ENCODE data around the gene SLC4A1AP. TPM values are rescaled to one million over a fixed set of nuclear protein-coding genes. Genes with fewer than 3 reads are reported as not detected.
A peak's percentile ranks its signal among the peaks of the same experiment; 100 is the strongest.

The SLC4A1AP gene
- total and polyA plus RNA-seq, 2 of the 13 experiments (the other 11 are each of a cell fraction or from before 2014, with no cell fraction given), result 15.3 to 44.6 TPM

- TF ChIP-seq, protein P1, sequence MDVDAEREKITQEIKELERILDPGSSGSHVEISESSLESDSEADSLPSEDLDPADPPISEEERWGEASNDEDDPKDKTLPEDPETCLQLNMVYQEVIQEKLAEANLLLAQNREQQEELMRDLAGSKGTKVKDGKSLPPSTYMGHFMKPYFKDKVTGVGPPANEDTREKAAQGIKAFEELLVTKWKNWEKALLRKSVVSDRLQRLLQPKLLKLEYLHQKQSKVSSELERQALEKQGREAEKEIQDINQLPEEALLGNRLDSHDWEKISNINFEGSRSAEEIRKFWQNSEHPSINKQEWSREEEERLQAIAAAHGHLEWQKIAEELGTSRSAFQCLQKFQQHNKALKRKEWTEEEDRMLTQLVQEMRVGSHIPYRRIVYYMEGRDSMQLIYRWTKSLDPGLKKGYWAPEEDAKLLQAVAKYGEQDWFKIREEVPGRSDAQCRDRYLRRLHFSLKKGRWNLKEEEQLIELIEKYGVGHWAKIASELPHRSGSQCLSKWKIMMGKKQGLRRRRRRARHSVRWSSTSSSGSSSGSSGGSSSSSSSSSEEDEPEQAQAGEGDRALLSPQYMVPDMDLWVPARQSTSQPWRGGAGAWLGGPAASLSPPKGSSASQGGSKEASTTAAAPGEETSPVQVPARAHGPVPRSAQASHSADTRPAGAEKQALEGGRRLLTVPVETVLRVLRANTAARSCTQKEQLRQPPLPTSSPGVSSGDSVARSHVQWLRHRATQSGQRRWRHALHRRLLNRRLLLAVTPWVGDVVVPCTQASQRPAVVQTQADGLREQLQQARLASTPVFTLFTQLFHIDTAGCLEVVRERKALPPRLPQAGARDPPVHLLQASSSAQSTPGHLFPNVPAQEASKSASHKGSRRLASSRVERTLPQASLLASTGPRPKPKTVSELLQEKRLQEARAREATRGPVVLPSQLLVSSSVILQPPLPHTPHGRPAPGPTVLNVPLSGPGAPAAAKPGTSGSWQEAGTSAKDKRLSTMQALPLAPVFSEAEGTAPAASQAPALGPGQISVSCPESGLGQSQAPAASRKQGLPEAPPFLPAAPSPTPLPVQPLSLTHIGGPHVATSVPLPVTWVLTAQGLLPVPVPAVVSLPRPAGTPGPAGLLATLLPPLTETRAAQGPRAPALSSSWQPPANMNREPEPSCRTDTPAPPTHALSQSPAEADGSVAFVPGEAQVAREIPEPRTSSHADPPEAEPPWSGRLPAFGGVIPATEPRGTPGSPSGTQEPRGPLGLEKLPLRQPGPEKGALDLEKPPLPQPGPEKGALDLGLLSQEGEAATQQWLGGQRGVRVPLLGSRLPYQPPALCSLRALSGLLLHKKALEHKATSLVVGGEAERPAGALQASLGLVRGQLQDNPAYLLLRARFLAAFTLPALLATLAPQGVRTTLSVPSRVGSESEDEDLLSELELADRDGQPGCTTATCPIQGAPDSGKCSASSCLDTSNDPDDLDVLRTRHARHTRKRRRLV (CRISPR knock-in tag; IDR thresholded peaks at IDR 0.05), result no peak
- TF ChIP-seq RFXANK (CRISPR knock-in tag; IDR thresholded peaks at IDR 0.05), result no peak
- peak; percentile 91 for TF ChIP-seq ZNF772 (CRISPR knock-in tag; IDR thresholded peaks at IDR 0.05)
- no peak for TF ChIP-seq FOSL1 (CRISPR knock-in tag; IDR thresholded peaks at IDR 0.05; ENCODE audit: borderline replicate concordance)
- TF ChIP-seq TEAD3 (CRISPR knock-in tag; optimal IDR thresholded peaks at IDR 0.05; ENCODE audit: borderline replicate concordance), result peak; percentile 78
- peak; percentile 31; the same call in 1 of the 2 replicates for TF ChIP-seq ZFP1 (CRISPR knock-in tag; IDR thresholded peaks at IDR 0.05)
- TF ChIP-seq GTF3A (CRISPR knock-in tag; conservative IDR thresholded peaks at IDR 0.05), result no peak
- no peak for TF ChIP-seq ZNF570 (CRISPR knock-in tag; IDR thresholded peaks at IDR 0.05; ENCODE audit: borderline replicate concordance)
- peak; percentile 88; the same call in 1 of the 2 replicates for TF ChIP-seq IRF2 (CRISPR knock-in tag; IDR thresholded peaks at IDR 0.05)
- TF ChIP-seq ZEB1 (IDR thresholded peaks at IDR 0.05; ENCODE audit: insufficient replicate concordance, low read depth), result peak; percentile 50
- no peak for TF ChIP-seq POLR2AphosphoS2 (IDR thresholded peaks at IDR 0.05; ENCODE audit: low read depth, low read length)
- 0 out of 2 replicates have a peak, but pooled peaks have one; percentile 31 for TF ChIP-seq PRMT3 (CRISPR knock-in tag; IDR thresholded peaks at IDR 0.05; ENCODE audit: borderline replicate concordance, low read depth)
- TF ChIP-seq, protein P2, sequence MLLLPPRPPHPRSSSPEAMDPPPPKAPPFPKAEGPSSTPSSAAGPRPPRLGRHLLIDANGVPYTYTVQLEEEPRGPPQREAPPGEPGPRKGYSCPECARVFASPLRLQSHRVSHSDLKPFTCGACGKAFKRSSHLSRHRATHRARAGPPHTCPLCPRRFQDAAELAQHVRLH (CRISPR knock-in tag; IDR thresholded peaks at IDR 0.05; ENCODE audit: borderline replicate concordance, low read depth), result peak; percentile 93
- peak; percentile 65; the same call in 1 of the 2 replicates for TF ChIP-seq CSRNP1 (CRISPR knock-in tag; IDR thresholded peaks at IDR 0.05)
- peak; percentile 54 for TF ChIP-seq RARA (CRISPR knock-in tag; IDR thresholded peaks at IDR 0.05)
- TF ChIP-seq, protein P3, sequence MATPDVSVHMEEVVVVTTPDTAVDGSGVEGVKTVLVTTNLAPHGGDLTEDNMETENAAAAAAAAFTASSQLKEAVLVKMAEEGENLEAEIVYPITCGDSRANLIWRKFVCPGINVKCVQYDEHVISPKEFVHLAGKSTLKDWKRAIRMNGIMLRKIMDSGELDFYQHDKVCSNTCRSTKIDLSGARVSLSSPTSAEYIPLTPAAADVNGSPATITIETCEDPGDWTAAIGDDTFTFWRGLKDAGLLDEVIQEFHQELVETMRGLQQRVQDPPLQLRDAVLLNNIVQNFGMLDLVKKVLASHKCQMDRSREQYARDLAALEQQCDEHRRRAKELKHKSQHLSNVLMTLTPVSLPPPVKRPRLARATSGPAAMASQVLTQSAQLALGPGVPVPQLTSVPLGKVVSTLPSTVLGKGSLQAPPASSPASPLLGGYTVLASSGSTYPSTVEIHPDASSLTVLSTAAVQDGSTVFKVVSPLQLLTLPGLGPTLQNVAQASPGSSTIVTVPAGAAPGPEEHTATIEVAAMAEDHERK (CRISPR knock-in tag; IDR thresholded peaks at IDR 0.05; ENCODE audit: low read depth), result no peak
- no peak for TF ChIP-seq NFE2L1 (CRISPR knock-in tag; IDR thresholded peaks at IDR 0.05; ENCODE audit: borderline replicate concordance)
- peak; percentile 99 for TF ChIP-seq YY1 (IDR thresholded peaks at IDR 0.05; ENCODE audit: insufficient read depth, insufficient replicate concordance, low read depth, low read length)
- TF ChIP-seq ZNF460 (CRISPR knock-in tag; IDR thresholded peaks at IDR 0.05; ENCODE audit: borderline replicate concordance), result peak; percentile 18; the same call in 1 of the 2 replicates
These were observed 34.7 kb upstream of the SLC4A1AP start, which contains the start of the genes CCDC121 and GPN1 (continued) for GRCh38 chr2:27628767-27629709.

Measured in HepG2 (cell line).